ENCODE measurements around the gene STARD13.

DNA sequence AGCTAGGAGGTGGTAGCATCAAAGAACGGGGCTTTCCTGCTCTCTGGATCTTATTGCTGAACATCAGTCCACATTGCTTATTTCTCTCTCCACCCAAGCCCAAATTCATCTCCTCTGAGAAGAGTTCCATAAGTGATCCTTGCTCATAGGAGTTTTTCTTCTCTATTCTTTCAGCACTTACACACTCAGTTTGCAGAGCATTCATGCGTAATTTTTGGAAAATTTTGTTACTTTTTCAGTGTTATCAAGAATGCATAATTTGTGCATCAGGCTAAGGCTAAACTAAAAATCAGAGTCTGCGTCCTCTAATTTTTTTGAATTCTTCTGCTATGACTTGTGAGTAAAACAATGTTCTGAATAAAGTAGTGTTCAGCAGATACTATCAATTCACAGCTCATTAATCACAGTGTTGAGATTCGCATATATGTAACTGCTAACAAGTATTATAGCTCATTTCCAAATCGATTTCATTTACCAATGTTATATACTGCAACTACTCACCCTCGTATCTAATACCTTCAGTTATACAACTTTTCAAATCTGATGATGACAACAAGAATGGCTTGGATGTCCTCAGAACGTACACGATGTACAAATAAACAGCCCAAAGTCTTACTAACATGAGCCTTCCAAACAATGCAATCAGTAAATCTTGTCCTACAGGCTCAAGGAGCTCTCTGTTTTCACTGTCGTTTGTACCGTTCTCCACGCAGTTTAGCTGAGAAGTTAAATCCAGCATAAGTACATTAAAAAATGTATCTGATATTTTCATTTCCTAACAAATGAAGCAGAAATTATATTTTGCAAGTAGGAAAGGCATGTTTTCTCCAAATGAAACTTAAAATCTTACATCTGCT lies 36.4 kb upstream of the STARD13 start:
- TF ChIP-seq SRF (IDR thresholded peaks at IDR 0.05; ENCODE audit: low read depth) (no peak), EZH2phosphoT487 (IDR thresholded peaks at IDR 0.05; ENCODE audit: borderline replicate concordance) (no peak), YY1 (IDR thresholded peaks at IDR 0.05; ENCODE audit: extremely low read depth, insufficient replicate concordance, low read depth, low read length) (no peak), JUND (IDR thresholded peaks at IDR 0.05) (no peak), RAD21 (IDR thresholded peaks at IDR 0.05; ENCODE audit: low read depth) (no peak), ZFX (IDR thresholded peaks at IDR 0.05) (no peak)
- TF ChIP-seq, protein P1, sequence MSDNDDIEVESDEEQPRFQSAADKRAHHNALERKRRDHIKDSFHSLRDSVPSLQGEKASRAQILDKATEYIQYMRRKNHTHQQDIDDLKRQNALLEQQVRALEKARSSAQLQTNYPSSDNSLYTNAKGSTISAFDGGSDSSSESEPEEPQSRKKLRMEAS (IDR thresholded peaks at IDR 0.05), result no peak
- TF ChIP-seq, protein P2, sequence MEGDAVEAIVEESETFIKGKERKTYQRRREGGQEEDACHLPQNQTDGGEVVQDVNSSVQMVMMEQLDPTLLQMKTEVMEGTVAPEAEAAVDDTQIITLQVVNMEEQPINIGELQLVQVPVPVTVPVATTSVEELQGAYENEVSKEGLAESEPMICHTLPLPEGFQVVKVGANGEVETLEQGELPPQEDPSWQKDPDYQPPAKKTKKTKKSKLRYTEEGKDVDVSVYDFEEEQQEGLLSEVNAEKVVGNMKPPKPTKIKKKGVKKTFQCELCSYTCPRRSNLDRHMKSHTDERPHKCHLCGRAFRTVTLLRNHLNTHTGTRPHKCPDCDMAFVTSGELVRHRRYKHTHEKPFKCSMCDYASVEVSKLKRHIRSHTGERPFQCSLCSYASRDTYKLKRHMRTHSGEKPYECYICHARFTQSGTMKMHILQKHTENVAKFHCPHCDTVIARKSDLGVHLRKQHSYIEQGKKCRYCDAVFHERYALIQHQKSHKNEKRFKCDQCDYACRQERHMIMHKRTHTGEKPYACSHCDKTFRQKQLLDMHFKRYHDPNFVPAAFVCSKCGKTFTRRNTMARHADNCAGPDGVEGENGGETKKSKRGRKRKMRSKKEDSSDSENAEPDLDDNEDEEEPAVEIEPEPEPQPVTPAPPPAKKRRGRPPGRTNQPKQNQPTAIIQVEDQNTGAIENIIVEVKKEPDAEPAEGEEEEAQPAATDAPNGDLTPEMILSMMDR (IDR thresholded peaks at IDR 0.05 in 2 of 3, conservative IDR thresholded peaks at IDR 0.05 in 1 of 3; ENCODE audit: borderline replicate concordance in 1 of 3, insufficient read depth in 1 of 3, low read depth in 2 of 3, low read length in 2 of 3), result no peak
